Measurements from ENCODE around the gene IRAG1. TPM values are rescaled to one million over a fixed set of nuclear protein-coding genes. Genes with fewer than 3 reads are reported as not detected.

The IRAG1 gene
- total RNA-seq, 4 donors from 2014 or later, result 3.5 to 48.4 (median 9.9) TPM

- Histone ChIP-seq H3K36me3 (no peaks in the 10 kb centered on the region), H3K9me3 (no peaks in the 10 kb centered on the region), H3K27me3 (no peaks in the 10 kb centered on the region), H3K27ac (peak overlapping the region; percentile 64 to 89 (median 82)), H3K4me1 (peaks cover 3 to 59% (median 52%) of the 10 kb centered on the region in 3 donors), H3K4me3 (no peak overlapping the region)
- intact Hi-C loops (cut with DNase I), result no loop called here
- 21 to 51% methylated on average over 2 of the region's 2 CpGs for WGBS, 2 donors
- DNase-seq, result no peak
- TF ChIP-seq CTCF (IDR thresholded peaks at IDR 0.05) (no peak), POLR2A (IDR thresholded peaks at IDR 0.05) (no peak)
Measured at GRCh38 chr11:10667521-10667885, 26.1 kb downstream of the IRAG1 start.

- intact Hi-C loops (cut with DNase I), result no loop called here
- Histone ChIP-seq H3K36me3 (no peaks in the 10 kb centered on the region), H3K27me3 (no peaks in the 10 kb centered on the region), H3K27ac (peak overlapping the region; percentile 64 to 89 (median 82)), H3K4me3 (no peak overlapping the region), H3K9me3 (no peaks in the 10 kb centered on the region), H3K4me1 (peaks cover 3 to 60% (median 53%) of the 10 kb centered on the region in 3 donors)
- no peak for DNase-seq
- 41 to 42% methylated on average over 6 of the region's 6 CpGs for WGBS, 2 donors
- no peak for TF ChIP-seq CTCF (IDR thresholded peaks at IDR 0.05)
- TF ChIP-seq POLR2A (IDR thresholded peaks at IDR 0.05), result no peak
Measured at GRCh38 chr11:10666556-10667520, 26.7 kb downstream of the IRAG1 start.

- intact Hi-C loops (cut with DNase I), result no loop called here
- peak overlapping the region; percentile 13 to 89 (median 86) for H3K27ac ChIP-seq
Measured at GRCh38 chr11:10664496-10664895, 29.1 kb downstream of the IRAG1 start.

GRCh38 chr11:10663990-10664389 lies 29.6 kb downstream of the IRAG1 start:
- peak overlapping the region; percentile 13 to 89 (median 86) for H3K27ac ChIP-seq
- intact Hi-C loops (cut with DNase I), result no loop called here
- WGBS, 2 donors, result 67% methylated on average over 1 of the region's 6 CpGs; no CpG with 5 or more reads in 1 of the 2 donors

More at GRCh38 chr11:10664496-10664895, 29.1 kb downstream of the IRAG1 start:
- Histone ChIP-seq H3K4me3 (no peak overlapping the region), H3K27me3 (no peaks in the 10 kb centered on the region), H3K36me3 (no peaks in the 10 kb centered on the region), H3K9me3 (no peaks in the 10 kb centered on the region), H3K4me1 (peaks cover 7 to 76% (median 62%) of the 10 kb centered on the region in 3 donors)
- no CpG with 5 or more reads among the region's 1 CpG for WGBS, 2 donors
- DNase-seq, result no peak
- TF ChIP-seq POLR2A (IDR thresholded peaks at IDR 0.05), result no peak
- TF ChIP-seq CTCF (IDR thresholded peaks at IDR 0.05), result no peak

More at GRCh38 chr11:10663990-10664389, 29.6 kb downstream of the IRAG1 start:
- no peaks in the 10 kb centered on the region for H3K27me3 ChIP-seq
- TF ChIP-seq POLR2A (IDR thresholded peaks at IDR 0.05) (no peak), CTCF (IDR thresholded peaks at IDR 0.05) (no peak)
- H3K36me3 ChIP-seq, result no peaks in the 10 kb centered on the region
- no peaks in the 10 kb centered on the region for H3K9me3 ChIP-seq
- DNase-seq, result no peak
- peaks cover 12 to 77% (median 64%) of the 10 kb centered on the region in 3 donors for H3K4me1 ChIP-seq
- H3K4me3 ChIP-seq, result no peak overlapping the region
